K562 (cell line): ENCODE results near the gene RHOU. TPM values are rescaled to one million over a fixed set of nuclear protein-coding genes. Genes with fewer than 3 reads are reported as not detected.

Source experiments
- ATAC-seq: fragments of 200-7000 bp; cut with Tn5 transposase; 3 replicates; pipeline ENCODE4 v1.9.1; 2020; ENCODE audit warnings: moderate library complexity
- BruUV-seq: library from RNA; stranded (reverse); fragments of 400-500 nt; replicated peaks from 2 replicates; lab custom pipeline; 2021; lab: Mats Ljungman, UMichigan
- CTCF ChIA-PET: fragments of 300-600 bp; formaldehyde crosslinking; extraction: SDS; loops from one replicate; lab custom pipeline; 2021; ENCODE audit warnings: low intra/inter-chr PET ratio; lab: Yijun Ruan, JAX
- POLR2A ChIA-PET: fragments of 300-600, 350-650 bp; sonication (Branson Sonifier 250); formaldehyde crosslinking; extraction: SDS; loops from one replicate; lab custom pipeline; 2021; ENCODE audit warnings: antibody characterized with exemption, inconsistent platforms; lab: Yijun Ruan, JAX
- DNase-seq, 4 experiments: peaks; one replicate each; pipeline versions ENCODE4 v3.0.0 to v3.0.0-alpha.2; 2011 to 2018; ENCODE audit warnings: low spot score in 3 of 4, mixed read lengths in 3 of 4; ENCODE audit errors: extremely low read depth in 1 of 4
- FAIRE-seq: peaks from 2 replicates; lab custom pipeline; 2011; peaks lifted over from hg19 to GRCh38; lab: Jason Lieb, UNC
- H2AFZ ChIP-seq: 2 replicates; pipeline ENCODE4 v1.6.0; 2011; ENCODE audit warnings: low read depth, low read length, control low read depth, inconsistent platforms
- H3K27ac ChIP-seq: fragments of 200-600 bp; 3 replicates; pipeline ENCODE4 v1.8.0; 2011; ENCODE audit warnings: low read depth, mild to moderate bottlenecking, control low read depth, inconsistent platforms, low read length, moderate library complexity, mixed read lengths; ENCODE audit errors: extremely low read depth
- H3K27me3 ChIP-seq, 2 experiments: fragments of 300-600 bp in 1 of 2; 2 replicates in 1 of 2; 3 replicates in 1 of 2; pipeline versions ENCODE4 v1.6.0 to v1.8.0; 2011; ENCODE audit warnings: inconsistent platforms in 2 of 2, low read length in 2 of 2, mild to moderate bottlenecking in 1 of 2, mixed read lengths in 1 of 2, moderate library complexity in 1 of 2; ENCODE audit not compliant: control insufficient read depth in 2 of 2, insufficient read depth in 2 of 2
- H3K36me3 ChIP-seq: fragments of 300-600 bp; 3 replicates; pipeline ENCODE4 v1.8.0; 2011; ENCODE audit warnings: mild to moderate bottlenecking, low read length, inconsistent platforms; ENCODE audit not compliant: control insufficient read depth, insufficient read depth
- H3K4me1 ChIP-seq, 2 experiments: fragments of 200-600 bp in 1 of 2; replicated peaks in 1 of 2; 2 replicates in 1 of 2; 3 replicates in 1 of 2; pipeline versions ENCODE4 v1.5.1 to v1.8.0; 2011; ENCODE audit warnings: inconsistent platforms in 2 of 2, low read length in 2 of 2, mild to moderate bottlenecking in 1 of 2, mixed read lengths in 1 of 2, moderate library complexity in 1 of 2; ENCODE audit not compliant: control insufficient read depth in 2 of 2, insufficient read depth in 2 of 2
- H3K4me2 ChIP-seq: 2 replicates; pipeline ENCODE4 v1.6.1; 2011; ENCODE audit warnings: low read length, control low read depth, inconsistent platforms, mixed read lengths; ENCODE audit not compliant: insufficient read depth
- H3K4me3 ChIP-seq: fragments of 200-600 bp; sonication (generic), shearing (Covaris generic); 2 replicates; pipeline ENCODE4 v1.5.1; 2016; ENCODE audit warnings: control low read depth, inconsistent platforms
- H3K79me2 ChIP-seq: fragments of 200-600 bp; 3 replicates; pipeline ENCODE4 v1.8.0; 2011; ENCODE audit warnings: low read length, inconsistent platforms; ENCODE audit not compliant: control insufficient read depth, insufficient read depth
- H3K9ac ChIP-seq, 2 experiments: 2 replicates each; pipeline versions ENCODE4 v1.6.0 to v1.6.1; 2011; ENCODE audit warnings: low read depth in 2 of 2, low read length in 2 of 2, control low read depth in 1 of 2, inconsistent platforms in 1 of 2, mild to moderate bottlenecking in 1 of 2, mixed read lengths in 1 of 2; ENCODE audit not compliant: insufficient read depth in 1 of 2
- H3K9me1 ChIP-seq: one replicate; pipeline ENCODE4 v1.6.0; 2011; ENCODE audit warnings: inconsistent platforms, mild to moderate bottlenecking, low read length, moderate library complexity; ENCODE audit not compliant: control insufficient read depth, insufficient read depth
- H3K9me3 ChIP-seq: replicated peaks from 2 replicates; pipeline ENCODE4 v1.5.1; 2011; ENCODE audit warnings: low read depth, low read length, inconsistent platforms; ENCODE audit not compliant: control insufficient read depth, insufficient read depth
- H4K20me1 ChIP-seq: replicated peaks from 2 replicates; pipeline ENCODE4 v1.6.1; 2011; ENCODE audit warnings: low read length, inconsistent platforms, mixed read lengths; ENCODE audit not compliant: control insufficient read depth, insufficient read depth
- ETV5 ChIP-seq: sonication (generic); formaldehyde crosslinking; IDR thresholded peaks from 2 replicates; pipeline ENCODE4 v1.4.0; 2020; ENCODE audit warnings: low read depth, mild to moderate bottlenecking, missing genetic modification reagents
- HDAC1 ChIP-seq, 2 experiments: fragments of 450-650 bp; IDR thresholded peaks; 2 replicates each; pipeline ENCODE4 v1.6.1; 2016 to 2017; ENCODE audit warnings: inconsistent platforms in 1 of 2, mild to moderate bottlenecking in 1 of 2, moderate library complexity in 1 of 2
- LCOR ChIP-seq: sonication (generic); formaldehyde crosslinking; IDR thresholded peaks from 2 replicates; pipeline ENCODE4 v1.8.0; 2022; ENCODE audit warnings: mild to moderate bottlenecking, missing genetic modification reagents
- MTF1 ChIP-seq: fragments of 250-450 bp; sonication (Bioruptor Pico); IDR thresholded peaks from 2 replicates; pipeline ENCODE4 v1.9.0; 2021; ENCODE audit warnings: moderate library complexity, mild to moderate bottlenecking, inconsistent platforms, borderline replicate concordance
- NR2F6 ChIP-seq: fragments of 450-650 bp; formaldehyde crosslinking; IDR thresholded peaks from 2 replicates; pipeline ENCODE4 v1.4.0; 2020; ENCODE audit warnings: mild to moderate bottlenecking
- PHB2 ChIP-seq: fragments of 450-650 bp; IDR thresholded peaks from 2 replicates; pipeline ENCODE4 v1.6.1; 2017; ENCODE audit warnings: low read depth
- PRPF4 ChIP-seq: fragments of 200-400 bp; formaldehyde crosslinking; IDR thresholded peaks from one replicate; pipeline ENCODE4 v1.6.1; 2017; ENCODE audit warnings: low read length, low read depth, mild to moderate bottlenecking; ENCODE audit not compliant: insufficient read depth, poor library complexity, severe bottlenecking
- SRSF1 ChIP-seq: fragments of 200-400 bp; formaldehyde crosslinking; IDR thresholded peaks from 2 replicates; pipeline ENCODE4 v1.6.1; 2017; ENCODE audit warnings: mild to moderate bottlenecking, low read depth, low read length, moderate library complexity
- TCF7L2 ChIP-seq: fragments of 150-350 bp; IDR thresholded peaks from 2 replicates; pipeline ENCODE4 v1.6.1; 2016; ENCODE audit warnings: low read depth, mild to moderate bottlenecking, low read length, moderate library complexity
- TGIF2 ChIP-seq: sonication (generic); formaldehyde crosslinking; IDR thresholded peaks from 2 replicates; pipeline ENCODE4 v1.8.1; 2022; ENCODE audit warnings: mild to moderate bottlenecking, missing genetic modification reagents, moderate library complexity
- ZNF12 ChIP-seq: sonication (generic); formaldehyde crosslinking; IDR thresholded peaks from 2 replicates; pipeline ENCODE4 v1.4.0; 2020; ENCODE audit warnings: mild to moderate bottlenecking, missing genetic modification reagents
- ZNF239 ChIP-seq: fragments of 250-450 bp; sonication (Bioruptor Pico); IDR thresholded peaks from 2 replicates; pipeline ENCODE4 v1.4.0; 2020; ENCODE audit warnings: mild to moderate bottlenecking
- ZNF584 ChIP-seq: fragments of 200-800 bp; sonication (Bioruptor generic); IDR thresholded peaks from 2 replicates; pipeline ENCODE4 v1.6.1; 2016; ENCODE audit warnings: low read depth, mild to moderate bottlenecking, missing genetic modification characterization, missing compliant biosample characterization
- ZNF79 ChIP-seq: fragments of 250-450 bp; sonication (Bioruptor Pico); IDR thresholded peaks from 2 replicates; pipeline ENCODE4 v1.4.0; 2020; ENCODE audit warnings: low read depth, mild to moderate bottlenecking, moderate library complexity
- WGBS: fragments of 100-300 bp; shearing (Covaris generic); methylation state at CpG from one replicate; pipeline ENCODE4 v1.1.6; 2016; ENCODE audit warnings: low coverage, mixed read lengths; ENCODE audit not compliant: insufficient coverage; ENCODE audit errors: missing lambda C conversion rate; 5-methylcytosine and 5-hydroxymethylcytosine counted together
- in situ Hi-C: fragments of 300-500 bp; cut with MboI; formaldehyde crosslinking; loops from 4 replicates; pipeline ENCODE4 v1.15.0; 2018; ENCODE audit warnings: inconsistent platforms, mixed read lengths
- intact Hi-C: fragments of 100-400 bp; cut with micrococcal nuclease; formaldehyde crosslinking; loops from 2 replicates; pipeline ENCODE4 v1.14.2; 2022
- polyA plus RNA-seq, 8 experiments: library from polyadenylated mRNA; depleted of rRNA in 4 of 8; stranded (reverse) in 5 of 8; unstranded in 3 of 8; fragments of >200 nt; fragmentation: Nextera tagmentation in 2 of 8; fragmentation: Illumina TruSeq in 1 of 8; extraction: Ambion mirVana in 2 of 8; extraction: Trizol in 1 of 8; gene quantifications; 2 replicates each; pipeline versions ENCODE4 v1.2.1 to v1.2.3, GENCODE V29; 2011 to 2014; ENCODE audit warnings: inconsistent platforms in 1 of 8, missing spikeins in 1 of 8
- total RNA-seq, 7 experiments: library from RNA; depleted of rRNA in 6 of 7; stranded (reverse); fragments of >200 nt in 6 of 7; fragmentation: Illumina TruSeq in 2 of 7; extraction: Trizol in 2 of 7; gene quantifications; 2 replicates each; pipeline versions ENCODE4 v1.2.1 to v1.2.3, GENCODE V29; 2011 to 2021; ENCODE audit warnings: low replicate concordance in 1 of 7
- TF ChIP-seq, protein P1 (sequence below): IDR thresholded peaks from 2 replicates; pipeline ENCODE4 v1.6.1; 2016; ENCODE audit warnings: missing genetic modification characterization, missing compliant biosample characterization
- TF ChIP-seq, protein P2 (sequence below): fragments of 250-450 bp; sonication (Bioruptor Pico); IDR thresholded peaks from 2 replicates; pipeline ENCODE4 v1.5.0; 2020; ENCODE audit warnings: mild to moderate bottlenecking
- TF ChIP-seq, protein P3 (sequence below), 2 experiments: fragments of 200-800 bp in 1 of 2; sonication (Bioruptor generic) in 1 of 2; sonication (generic) in 1 of 2; formaldehyde crosslinking in 1 of 2; IDR thresholded peaks in 1 of 2; conservative IDR thresholded peaks in 1 of 2; 2 replicates each; pipeline versions ENCODE4 v1.5.0 to v1.6.1; 2016 to 2020; ENCODE audit warnings: missing compliant biosample characterization in 1 of 2, missing genetic modification characterization in 1 of 2, missing genetic modification reagents in 1 of 2
- TF ChIP-seq, protein P4 (sequence below): sonication (generic); formaldehyde crosslinking; IDR thresholded peaks from 2 replicates; pipeline ENCODE4 v1.8.0; 2022; ENCODE audit warnings: mild to moderate bottlenecking, low read depth, missing genetic modification reagents

The RHOU gene
- total and polyA plus RNA-seq, 9 of the 15 experiments (the other 6 are each of a cell fraction or from before 2014, with no cell fraction given), result 0.07 TPM; not detected in 8

DNA sequence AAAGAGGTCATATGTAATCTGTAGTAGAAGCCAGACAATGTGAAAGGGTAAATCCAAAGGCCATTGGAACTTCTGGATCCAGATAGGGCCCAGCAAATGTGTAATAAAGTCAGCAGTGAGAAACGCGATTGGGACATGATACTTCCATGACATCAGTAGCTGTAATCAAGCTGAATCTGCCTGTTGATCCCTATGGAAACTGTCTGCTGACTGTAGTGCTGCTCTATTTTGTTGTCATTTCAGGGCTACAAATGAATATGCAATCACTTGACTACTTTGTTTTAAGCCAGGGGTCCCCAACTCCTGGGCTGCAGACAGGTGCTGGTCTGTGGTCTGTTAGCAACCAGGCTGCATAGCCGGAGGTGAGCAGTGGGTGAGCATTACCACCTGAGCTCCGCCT lies 46.0 kb upstream of the RHOU start:
- no peak overlapping the region for H2AFZ ChIP-seq
- WGBS, result 1% methylated on average over 4 of the region's 4 CpGs
- FAIRE-seq, result no peak
- no peak for ATAC-seq
- intact Hi-C loops, result no loop called here
- POLR2A ChIA-PET, result interaction anchor here (0.7 to 0.8 kb wide), 2 partner anchors 34 to 140 kb away, joined by 3 read pairs; no protein-coding TSS in a partner anchor
- H3K36me3 ChIP-seq, result no peaks in the 10 kb centered on the region
- no peaks in the 10 kb centered on the region for H3K9me1 ChIP-seq
- CTCF ChIA-PET, result no interaction called here
- H3K27me3 ChIP-seq, result peaks cover 2 to 22% of the 10 kb centered on the region in 2 experiments; a peak in 2 of 5 replicates
- TF ChIP-seq PHB2, result no peak
- TF ChIP-seq SRSF1, result no peak
- no peak for TF ChIP-seq ETV5 (CRISPR knock-in tag)
- no peak for TF ChIP-seq TCF7L2
- TF ChIP-seq ZNF239 (CRISPR knock-in tag), result no peak
- no peak for TF ChIP-seq NR2F6 (CRISPR knock-in tag)
- TF ChIP-seq, protein P1, sequence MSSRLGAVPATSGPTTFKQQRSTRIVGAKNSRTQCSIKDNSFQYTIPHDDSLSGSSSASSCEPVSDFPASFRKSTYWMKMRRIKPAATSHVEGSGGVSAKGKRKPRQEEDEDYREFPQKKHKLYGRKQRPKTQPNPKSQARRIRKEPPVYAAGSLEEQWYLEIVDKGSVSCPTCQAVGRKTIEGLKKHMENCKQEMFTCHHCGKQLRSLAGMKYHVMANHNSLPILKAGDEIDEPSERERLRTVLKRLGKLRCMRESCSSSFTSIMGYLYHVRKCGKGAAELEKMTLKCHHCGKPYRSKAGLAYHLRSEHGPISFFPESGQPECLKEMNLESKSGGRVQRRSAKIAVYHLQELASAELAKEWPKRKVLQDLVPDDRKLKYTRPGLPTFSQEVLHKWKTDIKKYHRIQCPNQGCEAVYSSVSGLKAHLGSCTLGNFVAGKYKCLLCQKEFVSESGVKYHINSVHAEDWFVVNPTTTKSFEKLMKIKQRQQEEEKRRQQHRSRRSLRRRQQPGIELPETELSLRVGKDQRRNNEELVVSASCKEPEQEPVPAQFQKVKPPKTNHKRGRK (tag), result no peak
- TF ChIP-seq ZNF12 (CRISPR knock-in tag), result no peak
- no peak for TF ChIP-seq ZNF584 (CRISPR knock-in tag)
- no peak for TF ChIP-seq MTF1 (CRISPR knock-in tag)
- TF ChIP-seq ZNF79 (CRISPR knock-in tag), result no peak
- TF ChIP-seq, protein P2, sequence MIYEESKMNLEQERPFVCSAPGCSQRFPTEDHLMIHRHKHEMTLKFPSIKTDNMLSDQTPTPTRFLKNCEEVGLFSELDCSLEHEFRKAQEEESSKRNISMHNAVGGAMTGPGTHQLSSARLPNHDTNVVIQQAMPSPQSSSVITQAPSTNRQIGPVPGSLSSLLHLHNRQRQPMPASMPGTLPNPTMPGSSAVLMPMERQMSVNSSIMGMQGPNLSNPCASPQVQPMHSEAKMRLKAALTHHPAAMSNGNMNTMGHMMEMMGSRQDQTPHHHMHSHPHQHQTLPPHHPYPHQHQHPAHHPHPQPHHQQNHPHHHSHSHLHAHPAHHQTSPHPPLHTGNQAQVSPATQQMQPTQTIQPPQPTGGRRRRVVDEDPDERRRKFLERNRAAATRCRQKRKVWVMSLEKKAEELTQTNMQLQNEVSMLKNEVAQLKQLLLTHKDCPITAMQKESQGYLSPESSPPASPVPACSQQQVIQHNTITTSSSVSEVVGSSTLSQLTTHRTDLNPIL (CRISPR knock-in tag), result no peak
- TF ChIP-seq, protein P3, sequence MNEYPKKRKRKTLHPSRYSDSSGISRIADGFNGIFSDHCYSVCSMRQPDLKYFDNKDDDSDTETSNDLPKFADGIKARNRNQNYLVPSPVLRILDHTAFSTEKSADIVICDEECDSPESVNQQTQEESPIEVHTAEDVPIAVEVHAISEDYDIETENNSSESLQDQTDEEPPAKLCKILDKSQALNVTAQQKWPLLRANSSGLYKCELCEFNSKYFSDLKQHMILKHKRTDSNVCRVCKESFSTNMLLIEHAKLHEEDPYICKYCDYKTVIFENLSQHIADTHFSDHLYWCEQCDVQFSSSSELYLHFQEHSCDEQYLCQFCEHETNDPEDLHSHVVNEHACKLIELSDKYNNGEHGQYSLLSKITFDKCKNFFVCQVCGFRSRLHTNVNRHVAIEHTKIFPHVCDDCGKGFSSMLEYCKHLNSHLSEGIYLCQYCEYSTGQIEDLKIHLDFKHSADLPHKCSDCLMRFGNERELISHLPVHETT (CRISPR knock-in tag; conservative IDR thresholded peaks at IDR 0.05 in 1 of 2, IDR thresholded peaks at IDR 0.05 in 1 of 2), result no peak
- no peak for TF ChIP-seq TGIF2 (CRISPR knock-in tag)
- no peak for TF ChIP-seq HDAC1 (IDR thresholded peaks at IDR 0.05)
- TF ChIP-seq, protein P4, sequence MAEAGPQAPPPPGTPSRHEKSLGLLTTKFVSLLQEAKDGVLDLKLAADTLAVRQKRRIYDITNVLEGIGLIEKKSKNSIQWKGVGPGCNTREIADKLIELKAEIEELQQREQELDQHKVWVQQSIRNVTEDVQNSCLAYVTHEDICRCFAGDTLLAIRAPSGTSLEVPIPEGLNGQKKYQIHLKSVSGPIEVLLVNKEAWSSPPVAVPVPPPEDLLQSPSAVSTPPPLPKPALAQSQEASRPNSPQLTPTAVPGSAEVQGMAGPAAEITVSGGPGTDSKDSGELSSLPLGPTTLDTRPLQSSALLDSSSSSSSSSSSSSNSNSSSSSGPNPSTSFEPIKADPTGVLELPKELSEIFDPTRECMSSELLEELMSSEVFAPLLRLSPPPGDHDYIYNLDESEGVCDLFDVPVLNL (CRISPR knock-in tag), result no peak
- TF ChIP-seq LCOR (CRISPR knock-in tag), result no peak
- no peak for TF ChIP-seq PRPF4
- TF ChIP-seq, all 486 proteins: peak for 0
- no peak overlapping the region for H3K9ac ChIP-seq
- no TSS peak for BruUV-seq
- H3K4me1 ChIP-seq, result no peaks in the 10 kb centered on the region; a peak in 1 of 5 replicates
- H3K79me2 ChIP-seq, result no peaks in the 10 kb centered on the region
- no peak overlapping the region for H3K4me2 ChIP-seq
- in situ Hi-C loops, result loop anchor here (10.0 kb wide), 2 partner anchors 546 to 786 kb away; no protein-coding TSS in a partner anchor
- no peak overlapping the region for H3K27ac ChIP-seq
- DNase-seq, result no peak
- H3K4me3 ChIP-seq, result no peak overlapping the region
- no peaks in the 10 kb centered on the region for H3K9me3 ChIP-seq
- no peaks in the 10 kb centered on the region for H4K20me1 ChIP-seq
